Stimulated activated CD4-positive, alpha-beta T cell treated with anti-CD3 and anti-CD28 coated beads, TNF-alpha, amount 100 ng/mL, for 48 hours (primary cell): ENCODE measurements around the gene FAM171A1.

ENCODE experiments used
- DNase-seq, 3 donors: peaks; one replicate each; pipeline ENCODE4 v3.0.0-alpha.2; 2020; ENCODE audit warnings: low read depth in 3 of 3

Gene FAM171A1

GRCh38 chr10:15169555-15170401, 201.3 kb downstream of the FAM171A1 start:
- DNase-seq, result peak in 1 of 3 donors; percentile 9

GRCh38 chr10:15168786-15169554, 202.1 kb downstream of the FAM171A1 start:
- DNase-seq, result peak; percentile 95 to 99 (median 98)

DNA sequence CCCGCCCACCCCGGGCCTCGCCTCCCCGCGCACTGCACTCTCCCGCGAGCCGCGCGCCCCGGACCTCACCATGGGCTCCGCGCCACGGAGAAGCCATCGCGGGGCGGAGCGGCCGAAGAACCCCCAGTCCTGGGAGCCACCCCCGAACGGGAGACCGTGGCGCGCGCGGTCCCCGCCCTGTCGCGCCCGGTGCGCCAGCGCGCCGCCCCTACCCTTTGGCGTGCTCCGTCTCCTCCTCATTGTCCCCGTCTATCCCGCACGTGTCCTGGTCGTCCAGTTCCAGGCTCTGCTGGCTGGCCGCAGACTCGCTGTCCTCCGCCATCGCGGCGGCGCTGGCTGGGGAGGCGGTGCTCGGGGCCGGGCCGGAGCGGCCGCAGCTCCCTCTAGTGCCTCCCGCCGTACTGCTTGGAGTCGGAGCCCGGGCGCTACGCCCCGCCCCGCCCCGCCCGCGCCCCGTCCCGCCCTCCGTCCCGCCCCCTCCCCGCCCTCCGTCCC, 202.8 kb downstream of the FAM171A1 start, which contains the start of gene NMT2:
NMT2 (minus strand) TSS at position 403 of the 495 bp plus-strand sequence; CDS start at position 322, 81 bp downstream.
- DNase-seq, result peak in 2 of 3 donors; percentile 16 to 40

- peak in 2 of 3 donors; percentile 21 to 25 for DNase-seq
These were observed 203.4 kb downstream of the FAM171A1 start for GRCh38 chr10:15167411-15168290.

DNA sequence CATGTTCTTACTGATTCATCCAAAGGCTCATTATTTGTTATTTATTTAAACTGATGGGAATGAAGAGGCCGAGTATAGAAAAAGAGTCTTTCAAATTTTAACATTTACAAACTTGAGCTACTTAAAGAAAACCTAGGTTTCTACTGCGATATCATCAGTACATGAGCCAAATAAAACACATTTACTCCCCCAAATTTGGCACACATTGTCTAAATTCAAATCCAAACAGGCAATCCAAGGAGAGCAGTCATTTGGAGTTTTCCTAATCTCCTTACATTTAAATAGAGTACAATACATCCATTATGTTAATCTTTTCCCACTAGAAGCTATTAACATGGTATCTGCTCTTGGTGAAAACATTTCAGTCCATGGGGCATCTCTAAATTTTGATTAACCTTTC, 204.8 kb downstream of the FAM171A1 start:
- no peak for DNase-seq

- DNase-seq, result no peak
These were observed 207.7 kb downstream of the FAM171A1 start for GRCh38 chr10:15163253-15163828.
